ENCODE results near the gene DCXR. TPM values are rescaled to one million over a fixed set of nuclear protein-coding genes. Genes with fewer than 3 reads are reported as not detected.

Gene DCXR
- total and polyA plus RNA-seq, 2 of the 13 experiments (the other 11 are each of a cell fraction or from before 2014, with no cell fraction given): 287 to 311 TPM

- TF ChIP-seq ZNF354B (CRISPR knock-in tag; IDR thresholded peaks at IDR 0.05) (no peak), ZNF761 (CRISPR knock-in tag; conservative IDR thresholded peaks at IDR 0.05) (peak; percentile 70; the same call in 1 of the 2 replicates), TEF (CRISPR knock-in tag; IDR thresholded peaks at IDR 0.05) (no peak), ZNF121 (CRISPR knock-in tag; IDR thresholded peaks at IDR 0.05) (peak; percentile 82), ZNF512 (CRISPR knock-in tag; IDR thresholded peaks at IDR 0.05) (no peak), FOXO1 (CRISPR knock-in tag; IDR thresholded peaks at IDR 0.05) (peak; percentile 90), ASH2L (IDR thresholded peaks at IDR 0.05; ENCODE audit: insufficient read length, low read depth, low read length) (peak; percentile 74), ZNF317 (CRISPR knock-in tag; IDR thresholded peaks at IDR 0.05) (no peak), ZNF788 (CRISPR knock-in tag; IDR thresholded peaks at IDR 0.05; ENCODE audit: borderline replicate concordance) (peak; percentile 96), ZFYVE20 (CRISPR knock-in tag; IDR thresholded peaks at IDR 0.05; ENCODE audit: borderline replicate concordance, low read depth) (peak; percentile 93; the same call in 1 of the 2 replicates), ZNF44 (CRISPR knock-in tag; IDR thresholded peaks at IDR 0.05) (peak; percentile 86; the same call in 1 of the 2 replicates), ZNF558 (CRISPR knock-in tag; IDR thresholded peaks at IDR 0.05; ENCODE audit: borderline replicate concordance) (no peak; the same call in 1 of the 2 replicates), ZNF878 (CRISPR knock-in tag; IDR thresholded peaks at IDR 0.05) (no peak), ZBTB20 (CRISPR knock-in tag; IDR thresholded peaks at IDR 0.05; ENCODE audit: borderline replicate concordance, low read depth) (no peak), SP2 (CRISPR knock-in tag; IDR thresholded peaks at IDR 0.05) (peak; percentile 73; the same call in 1 of the 2 replicates), THAP11 (CRISPR knock-in tag; IDR thresholded peaks at IDR 0.05) (peak; percentile 95), ZNF629 (CRISPR knock-in tag; conservative IDR thresholded peaks at IDR 0.05) (peak; percentile 33; the same call in 1 of the 2 replicates), ZNF225 (CRISPR knock-in tag; IDR thresholded peaks at IDR 0.05) (peak; percentile 52; the same call in 1 of the 2 replicates), TFE3 (CRISPR knock-in tag; IDR thresholded peaks at IDR 0.05) (peak; percentile 57; the same call in 1 of the 2 replicates)
- TF ChIP-seq, protein P1, sequence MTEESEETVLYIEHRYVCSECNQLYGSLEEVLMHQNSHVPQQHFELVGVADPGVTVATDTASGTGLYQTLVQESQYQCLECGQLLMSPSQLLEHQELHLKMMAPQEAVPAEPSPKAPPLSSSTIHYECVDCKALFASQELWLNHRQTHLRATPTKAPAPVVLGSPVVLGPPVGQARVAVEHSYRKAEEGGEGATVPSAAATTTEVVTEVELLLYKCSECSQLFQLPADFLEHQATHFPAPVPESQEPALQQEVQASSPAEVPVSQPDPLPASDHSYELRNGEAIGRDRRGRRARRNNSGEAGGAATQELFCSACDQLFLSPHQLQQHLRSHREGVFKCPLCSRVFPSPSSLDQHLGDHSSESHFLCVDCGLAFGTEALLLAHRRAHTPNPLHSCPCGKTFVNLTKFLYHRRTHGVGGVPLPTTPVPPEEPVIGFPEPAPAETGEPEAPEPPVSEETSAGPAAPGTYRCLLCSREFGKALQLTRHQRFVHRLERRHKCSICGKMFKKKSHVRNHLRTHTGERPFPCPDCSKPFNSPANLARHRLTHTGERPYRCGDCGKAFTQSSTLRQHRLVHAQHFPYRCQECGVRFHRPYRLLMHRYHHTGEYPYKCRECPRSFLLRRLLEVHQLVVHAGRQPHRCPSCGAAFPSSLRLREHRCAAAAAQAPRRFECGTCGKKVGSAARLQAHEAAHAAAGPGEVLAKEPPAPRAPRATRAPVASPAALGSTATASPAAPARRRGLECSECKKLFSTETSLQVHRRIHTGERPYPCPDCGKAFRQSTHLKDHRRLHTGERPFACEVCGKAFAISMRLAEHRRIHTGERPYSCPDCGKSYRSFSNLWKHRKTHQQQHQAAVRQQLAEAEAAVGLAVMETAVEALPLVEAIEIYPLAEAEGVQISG (CRISPR knock-in tag; IDR thresholded peaks at IDR 0.05): peak; percentile 96
- TF ChIP-seq, protein P2, sequence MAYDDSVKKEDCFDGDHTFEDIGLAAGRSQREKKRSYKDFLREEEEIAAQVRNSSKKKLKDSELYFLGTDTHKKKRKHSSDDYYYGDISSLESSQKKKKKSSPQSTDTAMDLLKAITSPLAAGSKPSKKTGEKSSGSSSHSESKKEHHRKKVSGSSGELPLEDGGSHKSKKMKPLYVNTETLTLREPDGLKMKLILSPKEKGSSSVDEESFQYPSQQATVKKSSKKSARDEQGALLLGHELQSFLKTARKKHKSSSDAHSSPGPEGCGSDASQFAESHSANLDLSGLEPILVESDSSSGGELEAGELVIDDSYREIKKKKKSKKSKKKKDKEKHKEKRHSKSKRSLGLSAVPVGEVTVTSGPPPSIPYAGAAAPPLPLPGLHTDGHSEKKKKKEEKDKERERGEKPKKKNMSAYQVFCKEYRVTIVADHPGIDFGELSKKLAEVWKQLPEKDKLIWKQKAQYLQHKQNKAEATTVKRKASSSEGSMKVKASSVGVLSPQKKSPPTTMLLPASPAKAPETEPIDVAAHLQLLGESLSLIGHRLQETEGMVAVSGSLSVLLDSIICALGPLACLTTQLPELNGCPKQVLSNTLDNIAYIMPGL (CRISPR knock-in tag; IDR thresholded peaks at IDR 0.05; ENCODE audit: borderline replicate concordance in 1 of 2, low read depth in 1 of 2): peak; percentile 90 to 95
These were observed 28.3 kb upstream of the DCXR start, which contains the start of gene DUS1L (continued) for GRCh38 chr17:82065638-82066303.
